ENCODE data around the gene HSP90B1.

GRCh38 chr12:103909811-103910210 lies 20.4 kb upstream of the HSP90B1 start:
- TF ChIP-seq POLR2A (IDR thresholded peaks at IDR 0.05; ENCODE audit: low read depth) (no peak), CTCF (IDR thresholded peaks at IDR 0.05) (no peak)
